CD14-positive monocyte (primary cell): ENCODE data around the gene BARX2. TPM values are rescaled to one million over a fixed set of nuclear protein-coding genes. Genes with fewer than 3 reads are reported as not detected.

Experiments
- DNase-seq, 3 donors: peaks; one replicate each; pipeline ENCODE4 v3.0.0-alpha.2; 2011 to 2022
- H2AFZ ChIP-seq: 2 replicates; pipeline ENCODE4 v1.6.0; 2012; ENCODE audit warnings: mild to moderate bottlenecking, low read depth, low read length, inconsistent platforms; ENCODE audit not compliant: insufficient read depth, poor library complexity, severe bottlenecking
- H3K27ac ChIP-seq, 2 donors: 1 replicate in 1 of 2; 2 replicates in 1 of 2; pipeline ENCODE4 v1.5.1; 2012 to 2013; ENCODE audit warnings: low read length in 2 of 2, control low read depth in 1 of 2, inconsistent platforms in 1 of 2, low read depth in 1 of 2, mild to moderate bottlenecking in 1 of 2
- H3K27me3 ChIP-seq, 2 donors: one replicate each; pipeline versions ENCODE4 v1.6.0 to v1.6.1; 2011 to 2013; ENCODE audit warnings: low read length in 2 of 2; ENCODE audit not compliant: control insufficient read depth in 2 of 2, insufficient read depth in 2 of 2
- H3K36me3 ChIP-seq, 2 donors: replicated peaks in 1 of 2; 1 replicate in 1 of 2; 2 replicates in 1 of 2; pipeline versions ENCODE4 v1.5.1 to v1.6.1; 2012 to 2013; ENCODE audit warnings: low read length in 2 of 2, control low read depth in 1 of 2, inconsistent platforms in 1 of 2, mild to moderate bottlenecking in 1 of 2; ENCODE audit not compliant: insufficient read depth in 2 of 2, control insufficient read depth in 1 of 2
- H3K4me1 ChIP-seq, 2 donors: 1 replicate in 1 of 2; 2 replicates in 1 of 2; pipeline versions ENCODE4 v1.5.1 to v1.6.1; 2012 to 2013; ENCODE audit warnings: low read length in 2 of 2, control low read depth in 1 of 2, inconsistent platforms in 1 of 2, mild to moderate bottlenecking in 1 of 2, moderate library complexity in 1 of 2; ENCODE audit not compliant: insufficient read depth in 2 of 2, control insufficient read depth in 1 of 2
- H3K4me2 ChIP-seq: replicated peaks from 2 replicates; pipeline ENCODE3; 2012; ENCODE audit warnings: low read length, moderate library complexity, mild to moderate bottlenecking; ENCODE audit not compliant: poor library complexity, severe bottlenecking; ENCODE audit errors: extremely low read depth
- H3K4me3 ChIP-seq, 3 experiments: fragments of 200-600 bp in 1 of 3; sonication (generic) in 1 of 3; replicated peaks in 1 of 3; 1 replicate in 2 of 3; 2 replicates in 1 of 3; pipeline ENCODE4 v1.5.1; 2011 to 2013; ENCODE audit warnings: low read length in 3 of 3, mild to moderate bottlenecking in 3 of 3, control low read depth in 2 of 3, low read depth in 2 of 3, inconsistent platforms in 1 of 3, moderate library complexity in 1 of 3
- H3K79me2 ChIP-seq: 2 replicates; pipeline ENCODE4 v1.6.0; 2012; ENCODE audit warnings: mild to moderate bottlenecking, control low read depth, inconsistent platforms, low read length, moderate library complexity; ENCODE audit not compliant: insufficient read depth
- H3K9ac ChIP-seq: 2 replicates; pipeline ENCODE4 v1.6.0; 2017; ENCODE audit warnings: low read length, mild to moderate bottlenecking; ENCODE audit not compliant: insufficient read depth, poor library complexity, severe bottlenecking
- H3K9me3 ChIP-seq, 2 donors: replicated peaks in 1 of 2; 1 replicate in 1 of 2; 2 replicates in 1 of 2; pipeline versions ENCODE4 v1.5.1 to v1.6.1; 2012 to 2013; ENCODE audit warnings: low read length in 2 of 2, control low read depth in 1 of 2; ENCODE audit not compliant: control insufficient read depth in 1 of 2, insufficient read depth in 1 of 2
- H4K20me1 ChIP-seq: 2 replicates; pipeline ENCODE4 v1.6.0; 2012; ENCODE audit warnings: mild to moderate bottlenecking, low read length, control low read depth, moderate library complexity; ENCODE audit not compliant: insufficient read depth
- H3K27ac Mint-ChIP-seq, 7 donors: one replicate each; pipeline ENCODE4 v1.8.0; 2020; ENCODE audit warnings: mild to moderate bottlenecking in 7 of 7, mixed read lengths in 7 of 7, moderate library complexity in 6 of 7, inconsistent platforms in 2 of 7
- H3K27me3 Mint-ChIP-seq, 3 donors: one replicate each; pipeline ENCODE4 v1.8.0; 2021 to 2022; ENCODE audit warnings: low read depth in 3 of 3, mild to moderate bottlenecking in 3 of 3, mixed read lengths in 3 of 3, moderate library complexity in 3 of 3, inconsistent platforms in 1 of 3
- H3K36me3 Mint-ChIP-seq, 2 donors: one replicate each; pipeline ENCODE4 v1.8.0; 2020; ENCODE audit warnings: mixed read lengths in 2 of 2, inconsistent platforms in 1 of 2, mild to moderate bottlenecking in 1 of 2
- H3K4me1 Mint-ChIP-seq: one replicate; pipeline ENCODE4 v1.8.0; 2020; ENCODE audit warnings: mild to moderate bottlenecking, mixed read lengths
- H3K4me3 Mint-ChIP-seq, 2 donors: one replicate each; pipeline ENCODE4 v1.8.0; 2020; ENCODE audit warnings: mild to moderate bottlenecking in 2 of 2, mixed read lengths in 2 of 2, moderate library complexity in 1 of 2
- H3K9me3 Mint-ChIP-seq, 7 donors: one replicate each; pipeline ENCODE4 v1.8.0; 2020 to 2022; ENCODE audit warnings: mixed read lengths in 7 of 7, mild to moderate bottlenecking in 6 of 7, moderate library complexity in 6 of 7, inconsistent platforms in 2 of 7
- CTCF ChIP-seq: fragments of 200-600 bp; IDR thresholded peaks from one replicate; pipeline ENCODE4 v1.8.0; 2022; ENCODE audit warnings: antibody characterized with exemption, mild to moderate bottlenecking
- WGBS: methylation state at CpG from one replicate; pipeline ENCODE4 v1.1.5; 2013; ENCODE audit warnings: missing lambda C conversion rate; ENCODE audit not compliant: insufficient coverage; 5-methylcytosine and 5-hydroxymethylcytosine counted together
- intact Hi-C, 2 donors: fragments of 100-400 bp; cut with micrococcal nuclease; formaldehyde crosslinking; loops; one replicate each; pipeline versions ENCODE4 v1.15.0 to v1.15.1; 2023
- polyA plus RNA-seq, 3 donors: library from polyadenylated mRNA; depleted of rRNA in 1 of 3; unstranded in 2 of 3; stranded (reverse) in 1 of 3; fragments of 300-500 nt in 2 of 3; fragments of >200 nt in 1 of 3; fragmentation: Illumina TruSeq in 2 of 3; gene quantifications; 1 replicate in 2 of 3; 2 replicates in 1 of 3; pipeline ENCODE4 v1.2.3, GENCODE V29; 2012 to 2021

Gene BARX2
- polyA plus RNA-seq, 3 donors: not detected

GRCh38 chr11:129440028-129440713 lies 64.5 kb downstream of the BARX2 start:
- TF ChIP-seq CTCF: no peak
- Mint-ChIP-seq H3K27ac (peak overlapping the region in 1 of 7 donors; percentile 28), H3K9me3 (peaks cover 0 to 3% (median 0%) of the 10 kb centered on the region in 7 donors), H3K4me3 (no peak overlapping the region), H3K36me3 (no peaks in the 10 kb centered on the region), H3K27me3 (peaks cover 0 to 2% (median 1%) of the 10 kb centered on the region in 3 donors), H3K4me1 (no peaks in the 10 kb centered on the region)
- DNase-seq: no peak
- Histone ChIP-seq H3K4me1 (no peaks in the 10 kb centered on the region), H3K36me3 (no peaks in the 10 kb centered on the region), H3K79me2 (no peaks in the 10 kb centered on the region), H3K9ac (no peak overlapping the region), H3K4me3 (no peak overlapping the region), H3K9me3 (no peaks in the 10 kb centered on the region), H3K27me3 (no peaks in the 10 kb centered on the region), H3K4me2 (no peak overlapping the region), H2AFZ (no peak overlapping the region), H3K27ac (no peak overlapping the region), H4K20me1 (no peaks in the 10 kb centered on the region)
- 82% methylated on average over 6 of the region's 8 CpGs for WGBS
- intact Hi-C loops: no loop called here

- no peaks in the 10 kb centered on the region for H3K4me1 Mint-ChIP-seq
- Histone ChIP-seq H3K36me3 (no peaks in the 10 kb centered on the region), H4K20me1 (no peaks in the 10 kb centered on the region), H3K9ac (no peak overlapping the region), H3K4me1 (no peaks in the 10 kb centered on the region), H3K27me3 (no peaks in the 10 kb centered on the region), H3K4me3 (no peak overlapping the region), H3K9me3 (no peaks in the 10 kb centered on the region), H3K4me2 (no peak overlapping the region), H2AFZ (no peak overlapping the region), H3K79me2 (no peaks in the 10 kb centered on the region), H3K27ac (no peak overlapping the region)
- WGBS: 89% methylated on average over 7 of the region's 7 CpGs
- H3K9me3 Mint-ChIP-seq: peaks cover 0 to 4% (median 2%) of the 10 kb centered on the region in 7 donors
- DNase-seq: no peak
- intact Hi-C loops: no loop called here
- no peak for TF ChIP-seq CTCF
- peaks cover 0 to 1% (median 0%) of the 10 kb centered on the region in 3 donors for H3K27me3 Mint-ChIP-seq
- H3K4me3 Mint-ChIP-seq: no peak overlapping the region
- no peak overlapping the region for H3K27ac Mint-ChIP-seq
- no peaks in the 10 kb centered on the region for H3K36me3 Mint-ChIP-seq
These were observed 66.5 kb downstream of the BARX2 start for GRCh38 chr11:129442171-129442570.
